ENCODE measurements around the gene NOX4.

- TF ChIP-seq CTCF (IDR thresholded peaks at IDR 0.05; ENCODE audit: extremely low read depth in 1 of 2, insufficient read depth in 1 of 2, low read depth in 1 of 2, low read length in 2 of 2) (no peak), POLR2A (IDR thresholded peaks at IDR 0.05; ENCODE audit: low read depth, low read length) (no peak)
Observed at GRCh38 chr11:89477175-89477574, 14.0 kb downstream of the NOX4 start.
